Measurements from ENCODE around the gene HSF4.

The HSF4 gene

GRCh38 chr16:67169011-67169451, 4.5 kb downstream of the HSF4 start:
- DNase-seq = no peak

DNA sequence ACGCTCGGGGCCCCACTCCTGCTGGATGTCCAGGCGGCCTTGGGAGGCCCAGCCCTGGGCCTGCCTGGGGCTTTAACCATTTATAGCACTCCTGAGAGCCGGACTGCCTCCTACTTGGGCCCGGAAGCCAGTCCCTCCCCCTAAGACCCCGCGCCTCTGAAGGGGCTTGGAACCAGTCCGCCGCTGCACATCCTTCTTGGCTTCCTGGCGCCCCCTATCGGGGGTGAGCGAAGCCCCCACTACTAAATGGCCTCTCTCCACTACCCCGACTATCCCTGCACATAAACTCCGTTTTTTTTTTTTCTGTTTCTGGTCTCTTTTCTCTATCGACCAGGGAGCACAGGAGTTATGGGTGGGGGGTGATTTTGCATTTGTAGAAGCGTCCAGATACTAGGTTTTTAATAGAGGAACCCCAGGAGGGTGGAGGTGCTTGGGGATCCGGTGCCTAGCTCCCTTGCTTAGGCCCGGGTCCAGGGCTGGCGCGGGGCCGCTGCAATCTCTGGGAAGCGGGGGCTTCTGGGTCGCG, 5.2 kb downstream of the HSF4 start:
- DNase-seq = peak in 1 of 2 experiments; percentile 33

DNA sequence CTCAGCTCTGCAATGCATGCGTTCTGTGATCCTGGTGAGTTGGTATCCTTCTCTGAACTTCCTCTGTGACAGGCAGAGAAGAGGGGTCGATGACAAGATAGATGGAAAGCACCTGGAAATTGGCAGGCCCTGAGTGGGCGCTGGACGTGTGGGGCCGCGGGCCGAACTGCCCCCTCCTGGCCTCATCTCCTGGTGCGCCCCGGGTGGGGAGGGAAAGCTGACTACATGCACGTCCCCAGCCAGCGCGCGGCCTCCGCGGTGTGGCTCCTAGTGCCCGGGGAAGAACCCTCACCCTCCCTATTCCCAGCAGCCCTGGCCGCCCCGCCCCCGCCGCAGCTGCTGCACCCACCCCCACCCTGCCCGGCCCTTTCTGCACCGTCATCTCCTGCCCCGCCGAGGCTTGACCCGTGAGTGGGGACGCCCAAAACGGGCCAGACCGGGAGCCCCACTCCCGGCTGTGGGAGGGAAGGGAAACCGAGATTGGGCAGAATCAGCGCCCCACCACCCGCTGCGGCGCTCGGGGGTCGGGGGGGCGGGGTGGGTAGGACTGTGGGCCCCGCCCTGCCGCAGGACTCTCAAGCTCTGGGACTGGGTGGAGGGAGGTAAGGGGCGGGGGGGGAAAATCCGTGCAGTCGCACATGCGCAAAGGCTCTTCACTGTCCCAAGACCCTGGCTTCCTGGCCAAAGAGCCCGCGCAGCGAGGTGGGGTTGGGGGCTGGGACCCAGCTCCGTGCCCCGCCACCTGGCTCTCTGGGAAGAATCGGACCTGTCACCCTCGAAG, 5.8 kb downstream of the HSF4 start, which contains the start of gene NOL3:
Gene NOL3 (plus strand): TSS at position 371 of the 781 bp plus-strand sequence.
- DNase-seq = peak; percentile 55 to 74

GRCh38 chr16:67170949-67171649, 6.6 kb downstream of the HSF4 start:
- DNase-seq = no peak

DNA sequence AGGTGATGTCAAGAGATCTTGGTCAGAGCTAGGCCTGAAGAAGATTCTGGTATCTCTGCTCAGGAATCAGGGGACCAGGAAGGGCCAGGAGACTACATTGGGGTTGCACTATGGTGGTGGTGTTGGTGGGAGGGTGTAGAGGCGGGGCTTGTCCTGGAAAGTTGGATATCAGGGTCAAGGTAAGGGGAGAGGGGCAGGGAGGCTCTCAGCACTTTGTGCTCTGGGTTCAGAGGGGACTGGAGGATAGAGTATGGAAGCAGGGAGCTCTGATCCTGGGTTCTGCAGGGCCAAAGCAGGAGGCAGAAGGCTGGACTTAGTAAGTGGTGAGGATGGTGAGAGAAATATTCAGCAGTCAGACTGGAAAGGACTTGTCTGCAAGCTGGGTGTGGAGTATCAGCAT, 8.8 kb downstream of the HSF4 start:
- no peak for DNase-seq

GRCh38 chr16:67173808-67174705, 9.5 kb downstream of the HSF4 start:
- DNase-seq = no peak

DNA sequence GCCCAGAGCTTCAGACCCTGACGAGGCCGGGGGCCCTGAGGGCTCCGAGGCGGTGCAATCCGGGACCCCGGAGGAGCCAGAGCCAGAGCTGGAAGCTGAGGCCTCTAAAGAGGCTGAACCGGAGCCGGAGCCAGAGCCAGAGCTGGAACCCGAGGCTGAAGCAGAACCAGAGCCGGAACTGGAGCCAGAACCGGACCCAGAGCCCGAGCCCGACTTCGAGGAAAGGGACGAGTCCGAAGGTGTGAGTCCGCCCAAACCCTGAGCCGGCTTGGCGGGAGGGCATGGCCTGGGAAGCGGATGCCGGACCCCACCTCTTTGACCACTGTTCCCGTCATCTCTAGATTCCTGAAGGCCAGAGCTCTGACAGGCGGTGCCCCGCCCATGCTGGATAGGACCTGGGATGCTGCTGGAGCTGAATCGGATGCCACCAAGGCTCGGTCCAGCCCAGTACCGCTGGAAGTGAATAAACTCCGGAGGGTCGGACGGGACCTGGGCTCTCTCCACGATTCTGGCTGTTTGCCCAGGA, 10.2 kb downstream of the HSF4 start:
- no peak for DNase-seq

- no peak for DNase-seq
Measured at GRCh38 chr16:67176662-67177061, 12.1 kb downstream of the HSF4 start.

GRCh38 chr16:67177743-67178699, 13.5 kb downstream of the HSF4 start:
- no peak for DNase-seq

GRCh38 chr16:67179421-67180080, 15.0 kb downstream of the HSF4 start:
- DNase-seq = no peak

GRCh38 chr16:67180166-67180565, 15.6 kb downstream of the HSF4 start:
- no peak for DNase-seq

- peak in 1 of 2 experiments; percentile 55 for DNase-seq
Measured at GRCh38 chr16:67181346-67181745, 16.8 kb downstream of the HSF4 start.

- DNase-seq = no peak
Measured at GRCh38 chr16:67182288-67182687, 17.7 kb downstream of the HSF4 start.

DNA sequence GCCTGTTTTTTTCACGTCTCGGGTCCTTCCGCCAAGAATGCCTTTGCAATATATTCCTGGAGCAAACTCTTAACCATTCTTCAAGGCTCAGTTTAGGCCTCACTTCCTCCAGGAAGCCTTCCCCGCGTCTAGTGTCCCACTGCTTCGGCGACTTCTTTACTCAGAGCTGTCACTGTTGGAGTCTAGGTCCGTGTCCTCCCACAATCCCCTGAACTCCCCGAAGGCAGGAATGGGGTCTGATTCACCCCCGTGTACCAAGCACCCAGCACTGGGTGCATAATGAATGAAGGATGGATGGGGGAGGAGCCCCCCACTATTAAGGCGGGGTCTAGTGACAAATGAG, 18.7 kb downstream of the HSF4 start:
- no peak for DNase-seq

GRCh38 chr16:67183627-67184452, 19.3 kb downstream of the HSF4 start, which contains the start of gene MATCAP1:
MATCAP1 (minus strand) TSS chr16:67183963; CDS start chr16:67180610, 3,353 bp downstream.
- peak; percentile 84 to 90 for DNase-seq

- DNase-seq = no peak
Measured at GRCh38 chr16:67184453-67184994, 20.0 kb downstream of the HSF4 start.

GRCh38 chr16:67184995-67185650, 20.6 kb downstream of the HSF4 start:
- no peak for DNase-seq

DNA sequence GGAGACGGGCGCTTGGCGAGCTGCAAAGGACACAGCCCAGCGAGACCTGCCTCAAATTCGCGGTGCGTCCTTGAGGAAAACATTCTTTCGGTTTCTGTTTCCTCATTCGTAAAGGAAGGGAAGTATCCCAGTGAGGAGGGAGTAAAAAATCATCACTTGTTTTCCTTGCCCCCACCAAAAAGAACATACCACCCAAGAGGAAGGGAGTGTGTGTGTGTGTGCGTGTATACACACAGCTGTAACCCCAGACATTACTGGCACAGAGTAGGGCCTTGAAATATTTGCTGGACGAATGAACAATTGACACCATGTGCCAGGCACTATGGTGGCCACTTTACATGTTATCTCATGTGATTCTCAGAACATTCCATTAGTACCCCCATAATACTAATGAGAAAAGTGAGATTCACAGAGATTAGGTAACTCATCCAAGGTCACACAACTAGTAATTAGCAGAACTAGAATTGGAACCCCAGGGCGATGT, 21.1 kb downstream of the HSF4 start:
- no peak for DNase-seq

GRCh38 chr16:67186550-67186950, 22.0 kb downstream of the HSF4 start:
- DNase-seq = no peak
